Keratinocyte (primary cell): ENCODE results near the gene LCP2. TPM values are rescaled to one million over a fixed set of nuclear protein-coding genes. Genes with fewer than 3 reads are reported as not detected.

ENCODE experiments used
- DNase-seq: peaks from one replicate; pipeline ENCODE4 v3.0.0-alpha.2; 2011; ENCODE audit warnings: low read depth, missing footprints, low spot score
- FAIRE-seq: peaks from 2 replicates; lab custom pipeline; 2011; peaks lifted over from hg19 to GRCh38; lab: Jason Lieb, UNC
- H2AFZ ChIP-seq: 2 replicates; pipeline ENCODE4 v1.6.0; 2012; ENCODE audit warnings: low read length, control low read depth, inconsistent platforms; ENCODE audit not compliant: control insufficient read depth
- H3K27ac ChIP-seq: 2 replicates; pipeline ENCODE4 v1.5.1; 2011; ENCODE audit warnings: low read length; ENCODE audit not compliant: control insufficient read depth, insufficient read depth
- H3K27me3 ChIP-seq: 3 replicates; pipeline ENCODE4 v1.6.0; 2011; ENCODE audit warnings: low read length; ENCODE audit not compliant: control insufficient read depth, insufficient read depth; ENCODE audit errors: extremely low read depth
- H3K36me3 ChIP-seq, 2 experiments: 2 replicates in 1 of 2; 3 replicates in 1 of 2; pipeline ENCODE4 v1.5.1; 2011; ENCODE audit warnings: low read length in 2 of 2, mild to moderate bottlenecking in 1 of 2; ENCODE audit not compliant: control insufficient read depth in 2 of 2, insufficient read depth in 2 of 2; ENCODE audit errors: extremely low read depth in 1 of 2
- H3K4me1 ChIP-seq: 3 replicates; pipeline ENCODE4 v1.5.1; 2011; ENCODE audit warnings: low read length; ENCODE audit not compliant: control insufficient read depth, insufficient read depth; ENCODE audit errors: extremely low read depth
- H3K4me2 ChIP-seq: 3 replicates; pipeline ENCODE4 v1.6.0; 2011; ENCODE audit warnings: low read depth, low read length; ENCODE audit not compliant: control insufficient read depth, insufficient read depth; ENCODE audit errors: extremely low read depth
- H3K4me3 ChIP-seq, 3 experiments: fragments of 200-600 bp in 1 of 3; sonication (generic) in 1 of 3; 2 replicates in 2 of 3; 3 replicates in 1 of 3; pipeline ENCODE4 v1.5.1; 2011 to 2016; ENCODE audit warnings: low read length in 3 of 3, mild to moderate bottlenecking in 3 of 3, control low read depth in 2 of 3, inconsistent platforms in 1 of 3, low read depth in 1 of 3, mixed read lengths in 1 of 3, mixed run types in 1 of 3, moderate library complexity in 1 of 3; ENCODE audit not compliant: control insufficient read depth in 2 of 3, insufficient read depth in 2 of 3; ENCODE audit errors: extremely low read depth in 1 of 3
- H3K79me2 ChIP-seq: 2 replicates; pipeline ENCODE4 v1.6.0; 2012; ENCODE audit warnings: low read length; ENCODE audit not compliant: control insufficient read depth, insufficient read depth
- H3K9ac ChIP-seq: 3 replicates; pipeline ENCODE4 v1.6.0; 2011; ENCODE audit warnings: low read length; ENCODE audit not compliant: control insufficient read depth, insufficient read depth; ENCODE audit errors: extremely low read depth
- H3K9me1 ChIP-seq: 3 replicates; pipeline ENCODE4 v1.6.0; 2011; ENCODE audit warnings: low read length; ENCODE audit not compliant: control insufficient read depth, insufficient read depth; ENCODE audit errors: extremely low read depth
- H3K9me3 ChIP-seq: 2 replicates; pipeline ENCODE4 v1.5.1; 2012; ENCODE audit warnings: low read depth, low read length; ENCODE audit not compliant: control insufficient read depth
- H4K20me1 ChIP-seq: 3 replicates; pipeline ENCODE4 v1.6.0; 2011; ENCODE audit warnings: low read length; ENCODE audit not compliant: control insufficient read depth, insufficient read depth; ENCODE audit errors: extremely low read depth
- CTCF ChIP-seq, 3 experiments: IDR thresholded peaks in 1 of 3; conservative IDR thresholded peaks in 1 of 3; optimal IDR thresholded peaks in 1 of 3; 2 replicates in 2 of 3; 3 replicates in 1 of 3; pipeline versions ENCODE3 to v1.5.1; 2011; ENCODE audit warnings: low read length in 3 of 3, mild to moderate bottlenecking in 3 of 3, moderate library complexity in 2 of 3, control low read depth in 1 of 3, inconsistent platforms in 1 of 3; ENCODE audit not compliant: insufficient read depth in 2 of 3; ENCODE audit errors: extremely low read depth in 1 of 3
- EZH2 ChIP-seq: IDR thresholded peaks from one replicate; pipeline ENCODE4 v1.6.1; 2012; ENCODE audit warnings: inconsistent platforms, mild to moderate bottlenecking, low read length, moderate library complexity
- dilution Hi-C: fragments of 300-500 bp; cut with MboI; formaldehyde crosslinking; loops from one replicate; pipeline ENCODE4 v1.7.0; 2020; ENCODE audit warnings: low sequenced_read_pairs; ENCODE audit not compliant: extremely low pct_ligation_motif_present
- polyA plus RNA-seq, 5 experiments: library from polyadenylated mRNA; depleted of rRNA in 3 of 5; stranded (reverse) in 3 of 5; stranded (forward) in 1 of 5; unstranded in 1 of 5; fragments of >200 nt; gene quantifications; 1 replicate in 1 of 5; 2 replicates in 3 of 5; 3 replicates in 1 of 5; pipeline versions ENCODE4 v1.2.1 to v1.2.3, GENCODE V29; 2011 to 2012; ENCODE audit warnings: missing spikeins in 2 of 5, low read depth in 1 of 5, low replicate concordance in 1 of 5

The LCP2 gene
- polyA plus RNA-seq, 1 donor (not counting 4 experiments of a cell fraction or from before 2014, with no cell fraction given) = not detected

GRCh38 chr5:170333161-170333910, 35.8 kb upstream of the LCP2 start:
- H3K27me3 ChIP-seq = no peaks in the 10 kb centered on the region
- no peaks in the 10 kb centered on the region for H3K79me2 ChIP-seq
- H3K36me3 ChIP-seq = no peaks in the 10 kb centered on the region
- TF ChIP-seq EZH2 = no peak
- TF ChIP-seq CTCF (optimal IDR thresholded peaks at IDR 0.05 in 1 of 3, IDR thresholded peaks at IDR 0.05 in 1 of 3, conservative IDR thresholded peaks at IDR 0.05 in 1 of 3; ENCODE audit: extremely low read depth in 1 of 3, insufficient read depth in 2 of 3, low read length in 3 of 3) = no peak
- H3K27ac ChIP-seq = no peak overlapping the region
- H3K4me3 ChIP-seq = no peak overlapping the region
- no peak for FAIRE-seq
- H3K9ac ChIP-seq = no peak overlapping the region
- no peaks in the 10 kb centered on the region for H3K9me3 ChIP-seq
- no peaks in the 10 kb centered on the region for H4K20me1 ChIP-seq
- H3K4me2 ChIP-seq = no peak overlapping the region
- H3K4me1 ChIP-seq = no peaks in the 10 kb centered on the region
- H2AFZ ChIP-seq = no peak overlapping the region
- dilution Hi-C loops = no loop called here
- no peaks in the 10 kb centered on the region for H3K9me1 ChIP-seq
- DNase-seq = no peak

DNA sequence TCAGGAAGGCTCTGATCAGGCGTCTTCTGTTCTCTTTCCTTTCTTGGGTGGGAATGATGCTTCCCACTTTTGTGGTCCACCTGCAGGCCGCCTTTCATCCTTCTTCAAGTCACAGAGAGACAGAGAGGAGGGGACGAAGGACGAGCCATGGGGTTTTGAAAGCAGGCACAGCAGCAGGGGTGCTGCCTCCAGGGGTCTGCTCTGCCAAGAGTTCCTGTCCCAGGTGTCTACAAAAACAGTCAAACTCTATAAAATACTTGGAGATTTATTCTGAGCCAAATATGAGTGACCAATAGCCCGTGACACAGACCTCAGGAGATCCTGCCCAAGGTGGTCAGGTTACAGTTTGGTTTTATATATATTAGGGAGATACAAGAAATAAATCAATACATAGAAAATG, 34.5 kb upstream of the LCP2 start:
- dilution Hi-C loops = no loop called here
- no peaks in the 10 kb centered on the region for H3K4me1 ChIP-seq

More for the DNA sequence above, 34.5 kb upstream of the LCP2 start:
- H3K79me2 ChIP-seq = no peaks in the 10 kb centered on the region
- DNase-seq (no peak), FAIRE-seq (no peak)
- H3K36me3 ChIP-seq = no peaks in the 10 kb centered on the region
- no peak overlapping the region for H3K4me2 ChIP-seq
- H3K27ac ChIP-seq = no peak overlapping the region
- no peaks in the 10 kb centered on the region for H3K9me1 ChIP-seq
- H3K9me3 ChIP-seq = no peaks in the 10 kb centered on the region
- H4K20me1 ChIP-seq = no peaks in the 10 kb centered on the region
- TF ChIP-seq EZH2 (no peak), CTCF (optimal IDR thresholded peaks at IDR 0.05 in 1 of 3, IDR thresholded peaks at IDR 0.05 in 1 of 3, conservative IDR thresholded peaks at IDR 0.05 in 1 of 3; ENCODE audit: extremely low read depth in 1 of 3, insufficient read depth in 2 of 3, low read length in 3 of 3) (no peak)
- H3K27me3 ChIP-seq = no peaks in the 10 kb centered on the region
- no peak overlapping the region for H3K9ac ChIP-seq
- no peak overlapping the region for H3K4me3 ChIP-seq
- no peak overlapping the region for H2AFZ ChIP-seq
